Measurements from ENCODE around the gene ZDHHC14. TPM values are rescaled to one million over a fixed set of nuclear protein-coding genes. Genes with fewer than 3 reads are reported as not detected.
A peak's percentile ranks its signal among the peaks of the same experiment; 100 is the strongest.

The ZDHHC14 gene
- total RNA-seq, 1 donor from 2014 or later = 1.8 TPM

DNA sequence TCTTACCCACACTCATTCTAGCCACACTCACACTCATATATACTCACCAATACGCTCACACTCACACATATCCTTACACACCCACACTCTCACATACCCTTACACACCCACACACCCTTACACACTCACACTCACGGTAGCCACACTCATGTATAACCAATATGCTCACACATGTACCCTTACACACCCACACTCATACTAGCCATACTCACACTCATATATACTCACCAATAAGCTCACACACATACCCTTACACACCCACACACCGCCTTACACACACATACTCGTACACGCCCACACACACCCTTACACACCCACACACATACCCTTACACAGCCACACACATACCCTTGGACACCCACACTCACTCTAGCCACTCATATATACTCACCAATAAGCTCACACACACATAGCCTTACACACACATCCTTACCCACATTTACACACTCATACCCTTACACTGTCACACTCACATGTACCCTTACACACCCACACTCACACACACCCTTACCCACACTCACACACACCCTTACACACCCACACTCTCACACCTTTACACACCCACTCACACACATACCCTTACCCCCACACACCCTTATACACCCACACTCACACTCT, 249.6 kb downstream of the ZDHHC14 start:
- Histone ChIP-seq H3K4me3 (ENCODE audit: low read depth, low read length) (no peak overlapping the region), H3K36me3 (ENCODE audit: control insufficient read depth, insufficient read depth, low read length) (no peaks in the 10 kb centered on the region), H3K27me3 (ENCODE audit: control insufficient read depth, insufficient read depth, low read length) (no peaks in the 10 kb centered on the region)
- TF ChIP-seq, protein P1, sequence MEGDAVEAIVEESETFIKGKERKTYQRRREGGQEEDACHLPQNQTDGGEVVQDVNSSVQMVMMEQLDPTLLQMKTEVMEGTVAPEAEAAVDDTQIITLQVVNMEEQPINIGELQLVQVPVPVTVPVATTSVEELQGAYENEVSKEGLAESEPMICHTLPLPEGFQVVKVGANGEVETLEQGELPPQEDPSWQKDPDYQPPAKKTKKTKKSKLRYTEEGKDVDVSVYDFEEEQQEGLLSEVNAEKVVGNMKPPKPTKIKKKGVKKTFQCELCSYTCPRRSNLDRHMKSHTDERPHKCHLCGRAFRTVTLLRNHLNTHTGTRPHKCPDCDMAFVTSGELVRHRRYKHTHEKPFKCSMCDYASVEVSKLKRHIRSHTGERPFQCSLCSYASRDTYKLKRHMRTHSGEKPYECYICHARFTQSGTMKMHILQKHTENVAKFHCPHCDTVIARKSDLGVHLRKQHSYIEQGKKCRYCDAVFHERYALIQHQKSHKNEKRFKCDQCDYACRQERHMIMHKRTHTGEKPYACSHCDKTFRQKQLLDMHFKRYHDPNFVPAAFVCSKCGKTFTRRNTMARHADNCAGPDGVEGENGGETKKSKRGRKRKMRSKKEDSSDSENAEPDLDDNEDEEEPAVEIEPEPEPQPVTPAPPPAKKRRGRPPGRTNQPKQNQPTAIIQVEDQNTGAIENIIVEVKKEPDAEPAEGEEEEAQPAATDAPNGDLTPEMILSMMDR (IDR thresholded peaks at IDR 0.05; ENCODE audit: insufficient read depth, low read length, severe bottlenecking) = no peak
- DNase-seq (ENCODE audit: low read depth) = no peak
- peak; percentile 36 for FAIRE-seq

DNA sequence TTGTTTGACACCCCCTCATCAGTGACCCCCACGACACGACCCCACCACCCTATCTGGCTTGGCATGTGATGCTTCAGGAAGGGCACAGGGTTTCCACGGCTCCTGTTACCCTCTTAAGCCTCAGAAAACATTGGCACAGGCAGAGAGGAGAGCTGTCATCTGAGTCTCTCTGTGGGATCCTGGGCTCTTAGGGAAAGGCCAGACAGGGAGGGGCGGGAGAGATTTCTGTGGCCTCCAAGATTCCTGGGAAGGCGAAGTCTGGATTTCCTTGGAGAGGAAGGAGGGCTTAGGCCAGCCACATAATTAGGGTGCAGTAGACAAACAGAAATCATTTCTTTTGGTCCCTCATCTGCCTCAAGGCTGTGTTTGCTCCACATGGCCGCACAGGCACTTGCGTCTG, 250.4 kb downstream of the ZDHHC14 start:
- FAIRE-seq = no peak
- Histone ChIP-seq H3K4me3 (ENCODE audit: low read depth, low read length) (no peak overlapping the region), H3K36me3 (ENCODE audit: control insufficient read depth, insufficient read depth, low read length) (no peaks in the 10 kb centered on the region)

DNA sequence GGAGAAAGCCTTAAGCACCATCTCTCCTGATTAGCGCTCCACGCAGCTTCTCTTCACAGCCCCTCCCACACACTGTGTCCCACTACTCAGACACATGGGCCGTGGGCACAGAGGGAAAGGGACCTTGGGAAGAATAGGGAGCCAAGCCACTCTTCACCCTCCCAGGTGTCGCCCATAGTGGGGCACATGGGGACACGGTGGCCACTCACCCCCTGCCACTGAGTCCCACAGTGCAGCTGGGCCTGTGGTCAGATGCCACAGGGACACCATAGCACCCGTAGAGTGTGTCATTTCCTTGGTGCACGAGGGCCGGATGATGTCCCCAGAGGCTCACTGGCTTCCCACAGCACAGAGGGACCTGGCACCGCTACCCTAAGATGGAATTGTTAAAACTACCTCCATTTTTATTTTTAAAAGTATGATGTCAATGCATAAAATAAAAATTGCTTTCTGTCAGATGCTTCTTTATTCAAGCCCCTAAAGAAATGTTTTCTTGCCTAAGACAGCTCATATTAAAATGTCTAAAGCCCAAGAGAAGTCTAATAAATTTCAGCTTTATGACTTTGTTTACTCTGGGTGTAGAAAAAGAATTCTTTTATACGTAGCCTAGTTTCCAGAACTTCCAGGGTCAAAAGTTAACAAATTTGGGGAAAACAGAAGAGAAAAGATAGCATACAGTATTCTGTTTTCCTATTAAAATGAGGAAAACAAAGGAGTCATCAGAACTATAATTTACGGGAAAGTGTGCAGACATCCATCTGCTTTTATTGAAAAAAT, 251.0 kb downstream of the ZDHHC14 start:
- Histone ChIP-seq H3K27me3 (ENCODE audit: control insufficient read depth, insufficient read depth, low read length) (no peaks in the 10 kb centered on the region), H3K36me3 (ENCODE audit: control insufficient read depth, insufficient read depth, low read length) (no peaks in the 10 kb centered on the region), H3K4me3 (ENCODE audit: low read depth, low read length) (no peak overlapping the region)
- TF ChIP-seq, protein P1 (IDR thresholded peaks at IDR 0.05; ENCODE audit: insufficient read depth, low read length, severe bottlenecking) = no peak
- DNase-seq (ENCODE audit: low read depth) = no peak
- FAIRE-seq = no peak

More for the DNA sequence above, 250.4 kb downstream of the ZDHHC14 start:
- DNase-seq (ENCODE audit: low read depth) = no peak
- H3K27me3 ChIP-seq (ENCODE audit: control insufficient read depth, insufficient read depth, low read length) = no peaks in the 10 kb centered on the region
- TF ChIP-seq, protein P1 (IDR thresholded peaks at IDR 0.05; ENCODE audit: insufficient read depth, low read length, severe bottlenecking) = no peak

DNA sequence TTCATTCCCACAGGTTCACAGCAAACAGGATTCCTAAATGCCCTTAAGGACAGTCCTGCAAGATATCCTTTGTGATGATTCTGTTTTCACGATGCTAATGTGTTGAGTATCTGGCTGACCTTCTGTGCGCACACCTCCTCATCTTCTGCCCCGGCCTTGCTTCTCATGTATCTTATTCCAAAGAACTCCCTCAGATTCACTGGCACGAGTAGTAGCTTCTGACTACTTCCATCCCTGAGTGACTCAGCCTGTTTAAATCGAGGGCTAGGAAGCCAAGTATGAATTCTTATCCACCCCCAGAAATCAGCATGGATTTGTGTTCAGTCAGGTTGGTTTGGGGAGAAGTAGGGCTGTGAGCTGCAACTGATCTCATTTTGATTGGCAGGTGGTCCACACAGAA, 251.8 kb downstream of the ZDHHC14 start:
- no peak for FAIRE-seq
- peak; percentile 21 for DNase-seq (ENCODE audit: low read depth)
- TF ChIP-seq, protein P1 (IDR thresholded peaks at IDR 0.05; ENCODE audit: insufficient read depth, low read length, severe bottlenecking) = no peak
- Histone ChIP-seq H3K27me3 (ENCODE audit: control insufficient read depth, insufficient read depth, low read length) (no peaks in the 10 kb centered on the region), H3K4me3 (ENCODE audit: low read depth, low read length) (no peak overlapping the region), H3K36me3 (ENCODE audit: control insufficient read depth, insufficient read depth, low read length) (no peaks in the 10 kb centered on the region)

DNA sequence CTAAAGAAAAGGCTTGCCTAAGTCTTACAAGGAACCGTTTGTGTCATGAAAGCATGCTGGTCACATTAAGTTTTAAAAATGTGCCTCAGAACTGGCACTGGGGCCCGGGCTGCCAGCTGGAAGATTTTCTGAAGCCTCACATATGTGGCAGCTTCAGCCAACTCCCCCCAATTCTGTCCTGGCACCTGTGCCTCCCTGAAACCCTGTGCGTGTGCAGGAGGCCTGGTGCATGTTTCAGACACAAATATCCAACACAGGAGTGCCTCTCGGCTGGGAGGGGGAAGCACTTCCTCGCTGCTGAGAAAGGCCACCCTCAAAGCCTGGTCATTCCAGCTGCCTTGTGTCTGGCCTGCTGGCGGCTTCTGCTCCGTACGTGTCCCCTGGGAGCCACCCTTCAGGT, 253.6 kb downstream of the ZDHHC14 start:
- TF ChIP-seq, protein P1 (IDR thresholded peaks at IDR 0.05; ENCODE audit: insufficient read depth, low read length, severe bottlenecking) = no peak
- DNase-seq (ENCODE audit: low read depth) (no peak), FAIRE-seq (no peak)
- Histone ChIP-seq H3K27me3 (ENCODE audit: control insufficient read depth, insufficient read depth, low read length) (no peaks in the 10 kb centered on the region), H3K36me3 (ENCODE audit: control insufficient read depth, insufficient read depth, low read length) (no peaks in the 10 kb centered on the region), H3K4me3 (ENCODE audit: low read depth, low read length) (no peak overlapping the region)

Measured in bronchial epithelial cell (primary cell).